Stimulated activated CD8-positive, alpha-beta memory T cell treated with anti-CD3 and anti-CD28 coated beads, Interleukin-4, amount 100 ng/mL, for 48 hours (primary cell): Measurements from ENCODE around the gene CHIC1.
"Not testable (repeated sequence)": the region's sequence is repeated elsewhere in the genome, so short reads cannot be mapped to it uniquely, and the experiment has no call there.

ENCODE experiments used
- DNase-seq: peaks from one replicate; pipeline ENCODE4 v3.0.0-alpha.2; 2020

Gene CHIC1

GRCh38 chrX:73562984-73563737 is at the start of gene CHIC1:
TSS of gene CHIC1 (plus strand) at chrX:73563197. CDS start at chrX:73563285, 88 bp downstream.
- peak; percentile 75 for DNase-seq

GRCh38 chrX:73522823-73523222 is 40.2 kb upstream of the CHIC1 start:
- not testable (repeated sequence) for DNase-seq

- no peak for DNase-seq
Observed at GRCh38 chrX:73524906-73525305, 38.1 kb upstream of the CHIC1 start.

GRCh38 chrX:73525928-73526690 is 36.9 kb upstream of the CHIC1 start:
- no peak for DNase-seq

- DNase-seq = not testable (repeated sequence)
Observed at GRCh38 chrX:73531655-73532054, 31.3 kb upstream of the CHIC1 start.

GRCh38 chrX:73556159-73556558 is 6.8 kb upstream of the CHIC1 start:
- DNase-seq = no peak

GRCh38 chrX:73561801-73562200 is 1.2 kb upstream of the CHIC1 start:
- no peak for DNase-seq

GRCh38 chrX:73562458-73562857 is 539 bp upstream of the CHIC1 start:
- DNase-seq = no peak

GRCh38 chrX:73563738-73564068 is 706 bp downstream of the CHIC1 start:
- DNase-seq = no peak

- DNase-seq = no peak
Observed at GRCh38 chrX:73577361-73577760, 14.4 kb downstream of the CHIC1 start.

- DNase-seq = no peak
Observed at GRCh38 chrX:73581002-73581628, 18.1 kb downstream of the CHIC1 start.

GRCh38 chrX:73597758-73598157 is 34.8 kb downstream of the CHIC1 start:
- DNase-seq = not testable (repeated sequence)

GRCh38 chrX:73615022-73615421 is 52.0 kb downstream of the CHIC1 start:
- DNase-seq = no peak

- DNase-seq = not testable (repeated sequence)
Observed at GRCh38 chrX:73641669-73642068, 78.7 kb downstream of the CHIC1 start.

GRCh38 chrX:73647212-73647611 is 84.2 kb downstream of the CHIC1 start:
- no peak for DNase-seq

GRCh38 chrX:73647632-73648322 is 84.8 kb downstream of the CHIC1 start:
- DNase-seq = no peak

- not testable (repeated sequence) for DNase-seq
Observed at GRCh38 chrX:73661322-73661721, 98.3 kb downstream of the CHIC1 start.

- DNase-seq = no peak
Observed at GRCh38 chrX:73668779-73669178, 105.8 kb downstream of the CHIC1 start.

GRCh38 chrX:73681408-73681807 is 118.4 kb downstream of the CHIC1 start:
- no peak for DNase-seq

GRCh38 chrX:73683236-73683859 is 120.4 kb downstream of the CHIC1 start:
- no peak for DNase-seq

GRCh38 chrX:73707014-73707413 is 144.0 kb downstream of the CHIC1 start:
- DNase-seq = not testable (repeated sequence)

GRCh38 chrX:73728602-73729001 is 165.6 kb downstream of the CHIC1 start:
- DNase-seq = no peak
